NCI-H345 treated with DMSO at 0.1 percent for 48 hours (cell line): ENCODE measurements around the gene IL33.

ENCODE experiments used
- DNase-seq: peaks from one replicate; lab custom pipeline; 2025; ENCODE audit not compliant: unreplicated experiment; lab: John Stamatoyannopoulos, UW

The IL33 gene

GRCh38 chr9:6216002-6216401 is 395 bp downstream of the IL33 start:
- DNase-seq, result no peak

- DNase-seq, result no peak
Measured at GRCh38 chr9:6216951-6217350, 1.3 kb downstream of the IL33 start.

GRCh38 chr9:6218099-6218502 is 2.5 kb downstream of the IL33 start:
- DNase-seq, result no peak

- no peak for DNase-seq
Measured at GRCh38 chr9:6219040-6219439, 3.4 kb downstream of the IL33 start.

GRCh38 chr9:6219981-6220380 is 4.4 kb downstream of the IL33 start:
- DNase-seq, result no peak

GRCh38 chr9:6224393-6225154 is 9.0 kb downstream of the IL33 start:
- DNase-seq, result no peak

- no peak for DNase-seq
Measured at GRCh38 chr9:6226696-6227095, 11.1 kb downstream of the IL33 start.

- no peak for DNase-seq
Measured at GRCh38 chr9:6229186-6229585, 13.6 kb downstream of the IL33 start.

- DNase-seq, result peak; percentile 6
Measured at GRCh38 chr9:6229619-6230018, 14.0 kb downstream of the IL33 start.

- DNase-seq, result no peak
Measured at GRCh38 chr9:6230037-6230780, 14.6 kb downstream of the IL33 start.

- no peak for DNase-seq
Measured at GRCh38 chr9:6232336-6232945, 16.8 kb downstream of the IL33 start.

- DNase-seq, result no peak
Measured at GRCh38 chr9:6234014-6234413, 18.4 kb downstream of the IL33 start.

GRCh38 chr9:6237267-6237666 is 21.7 kb downstream of the IL33 start:
- no peak for DNase-seq

- DNase-seq, result no peak
Measured at GRCh38 chr9:6239048-6239461, 23.4 kb downstream of the IL33 start.

GRCh38 chr9:6239694-6240093 is 24.1 kb downstream of the IL33 start:
- DNase-seq, result no peak

GRCh38 chr9:6243746-6244145 is 28.1 kb downstream of the IL33 start:
- DNase-seq, result no peak

GRCh38 chr9:6247266-6247665 is 31.7 kb downstream of the IL33 start:
- no peak for DNase-seq

- no peak for DNase-seq
Measured at GRCh38 chr9:6268826-6269397, 53.3 kb downstream of the IL33 start.

GRCh38 chr9:6270896-6271295 is 55.3 kb downstream of the IL33 start:
- no peak for DNase-seq

- DNase-seq, result no peak
Measured at GRCh38 chr9:6271508-6272228, 56.1 kb downstream of the IL33 start.

- DNase-seq, result no peak
Measured at GRCh38 chr9:6272229-6272598, 56.6 kb downstream of the IL33 start.
